GM21619 (cell line): ENCODE results near the gene RNASET2.
A peak's percentile ranks its signal among the peaks of the same experiment; 100 is the strongest.
"Not testable (repeated sequence)": the region's sequence is repeated elsewhere in the genome, so short reads cannot be mapped to it uniquely, and the experiment has no call there.

Source experiments
- ATAC-seq: cut with Tn5 transposase; IDR thresholded peaks from one replicate; pipeline ENCODE4 v1.9.1; 2021; ENCODE audit not compliant: unreplicated experiment

Gene RNASET2

DNA sequence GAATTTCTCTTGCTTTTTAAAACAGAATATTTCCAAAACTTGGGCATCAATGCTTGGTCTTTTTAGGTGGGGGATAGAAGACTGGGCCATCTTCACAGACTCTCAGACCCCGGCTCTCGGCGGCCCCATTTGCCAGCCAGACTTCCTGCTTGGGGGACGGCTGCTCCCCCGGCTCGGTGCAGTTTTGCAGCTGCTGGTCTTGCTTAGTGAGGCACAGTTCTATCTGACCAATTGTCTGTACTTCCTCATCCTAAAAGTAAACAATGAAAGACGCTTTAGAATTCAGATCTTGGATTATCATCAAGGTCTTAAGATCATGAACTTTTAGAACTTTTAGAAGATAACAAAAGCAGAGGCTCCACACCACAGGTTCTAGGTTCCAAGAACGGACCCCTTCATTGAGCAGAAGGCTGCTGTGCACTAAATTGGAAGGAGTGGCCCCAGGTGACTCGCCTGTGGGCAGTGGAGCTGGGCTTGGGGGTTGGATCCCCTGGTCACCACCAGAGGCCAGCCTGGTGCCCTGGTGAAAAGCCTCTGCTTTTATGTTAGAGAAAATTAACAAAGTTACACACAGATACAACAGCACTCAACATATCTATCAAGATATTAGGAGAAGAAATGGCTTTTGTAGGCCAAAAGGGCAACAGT, 26.7 kb downstream of the RNASET2 start:
- no peak for ATAC-seq

DNA sequence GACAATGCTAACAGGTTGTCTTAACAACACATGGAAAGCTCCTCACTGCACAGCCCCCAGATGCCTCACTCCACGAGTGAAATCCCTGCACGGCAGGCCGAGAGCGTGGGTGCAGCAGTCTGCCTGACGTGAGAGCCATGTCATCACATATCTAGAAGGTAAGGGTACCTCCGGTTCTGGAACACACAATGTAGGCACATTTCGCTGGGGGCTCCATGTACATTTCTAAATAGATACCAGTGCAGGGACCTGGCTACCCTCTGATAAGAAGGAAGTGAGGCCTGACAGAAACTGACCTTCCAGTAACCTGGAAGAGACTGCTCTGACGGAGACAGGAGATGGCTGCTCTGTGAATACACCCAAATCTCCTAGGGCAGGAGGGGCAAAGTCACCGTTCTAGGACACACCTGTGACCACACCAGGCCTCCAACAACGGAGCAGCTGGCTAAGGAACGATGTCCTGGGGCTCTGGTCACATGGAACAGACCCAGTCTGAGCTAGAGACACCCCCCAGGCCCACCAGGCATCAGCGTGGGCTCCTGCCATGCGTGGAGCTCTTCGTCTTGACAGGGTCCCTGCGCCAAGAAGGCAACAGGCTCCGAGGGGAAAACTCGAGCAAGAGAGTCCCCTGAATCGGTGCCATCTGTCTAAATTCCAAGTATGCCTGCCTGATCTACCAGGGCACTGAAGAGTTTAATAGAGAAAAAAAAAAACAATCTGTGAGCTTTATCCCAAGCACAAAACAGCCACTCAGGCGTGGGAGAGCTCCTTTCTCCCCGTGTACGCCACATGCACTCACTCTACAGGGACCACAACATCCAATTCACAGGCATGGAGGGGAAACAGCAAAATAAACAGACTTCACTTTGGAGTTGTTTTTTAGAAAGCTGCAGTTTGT, 27.5 kb downstream of the RNASET2 start:
- ATAC-seq: no peak

DNA sequence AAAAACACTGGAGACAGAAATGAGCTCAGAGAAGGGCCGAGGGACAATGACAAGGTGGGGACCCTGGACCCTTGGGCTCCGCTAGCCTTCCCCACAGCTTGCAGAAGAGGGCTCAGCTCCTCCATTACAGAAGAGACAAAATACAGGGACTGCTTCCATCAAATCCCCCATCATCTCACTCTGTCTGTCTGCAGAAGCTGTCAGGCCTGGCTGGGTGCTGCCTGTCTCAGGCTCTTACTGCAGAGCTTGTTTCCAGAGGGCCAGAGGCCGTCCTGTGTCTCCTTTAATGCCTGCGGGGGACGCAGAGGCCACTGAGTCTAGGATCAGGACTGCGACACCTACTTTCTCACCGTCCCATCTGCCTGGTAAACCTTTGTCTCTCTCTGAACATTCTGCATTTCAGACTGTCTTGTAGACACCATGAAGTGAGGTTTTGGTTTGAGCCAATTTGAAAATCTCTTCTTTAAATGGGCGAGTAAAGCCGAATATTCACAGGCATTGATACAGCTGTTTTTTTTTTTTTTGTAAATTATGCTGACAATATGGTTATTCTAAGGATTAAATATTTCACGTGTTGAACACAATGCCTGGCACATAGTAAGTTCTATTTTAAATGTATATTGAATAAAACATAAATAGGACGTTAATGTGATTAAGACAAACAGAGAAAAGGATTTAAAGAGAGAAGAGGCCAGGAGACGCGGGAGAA, 28.3 kb downstream of the RNASET2 start:
- ATAC-seq: no peak

- ATAC-seq: no peak
Observed at GRCh38 chr6:166927240-166927934, 29.0 kb downstream of the RNASET2 start.

GRCh38 chr6:166926748-166927147, 29.6 kb downstream of the RNASET2 start:
- ATAC-seq: no peak

GRCh38 chr6:166925141-166925996, 31.0 kb downstream of the RNASET2 start:
- no peak for ATAC-seq

GRCh38 chr6:166924531-166924930, 31.8 kb downstream of the RNASET2 start:
- ATAC-seq: no peak

DNA sequence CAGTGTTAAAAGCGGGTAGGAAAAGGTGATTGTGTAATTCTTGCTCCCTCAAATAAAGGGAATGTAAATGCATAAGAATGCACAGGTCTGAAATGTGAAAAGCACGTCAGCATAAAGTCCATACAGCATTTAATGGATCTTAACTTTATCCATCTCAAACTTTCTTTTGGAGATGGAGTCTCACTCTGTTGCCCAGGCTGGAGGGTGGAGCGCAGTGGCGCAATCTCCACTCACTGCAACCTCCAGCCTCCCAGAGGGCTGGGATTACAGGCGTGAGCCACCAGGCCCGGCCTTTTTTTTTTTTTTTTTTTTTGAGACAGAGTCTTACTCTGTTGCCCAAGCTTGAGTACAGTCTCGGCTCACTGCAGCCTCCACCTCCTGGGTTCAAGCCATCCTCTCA, 33.4 kb downstream of the RNASET2 start:
- no peak for ATAC-seq

GRCh38 chr6:166921570-166921969, 34.8 kb downstream of the RNASET2 start:
- no peak for ATAC-seq

- no peak for ATAC-seq
Observed at GRCh38 chr6:166916824-166917223, 39.5 kb downstream of the RNASET2 start.

DNA sequence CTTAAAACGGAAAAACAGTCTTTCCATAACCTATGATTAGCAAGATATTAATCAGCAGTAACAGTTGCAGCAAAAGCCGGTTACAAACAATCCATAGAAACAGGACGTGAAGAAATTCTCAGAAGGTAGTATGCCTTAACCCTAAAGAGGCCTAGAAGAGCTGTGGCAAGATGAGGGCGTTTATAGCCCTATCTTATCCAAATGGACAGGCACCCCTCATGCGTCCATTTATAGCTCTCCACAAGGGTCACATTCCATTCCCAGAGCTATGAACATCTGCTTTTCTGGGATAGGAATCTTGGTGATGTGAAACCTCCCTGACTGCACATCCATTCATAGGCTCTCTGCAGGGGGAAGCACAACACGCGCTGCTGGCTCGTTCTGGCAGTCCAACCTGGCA, 40.9 kb downstream of the RNASET2 start:
- not testable (repeated sequence) for ATAC-seq

DNA sequence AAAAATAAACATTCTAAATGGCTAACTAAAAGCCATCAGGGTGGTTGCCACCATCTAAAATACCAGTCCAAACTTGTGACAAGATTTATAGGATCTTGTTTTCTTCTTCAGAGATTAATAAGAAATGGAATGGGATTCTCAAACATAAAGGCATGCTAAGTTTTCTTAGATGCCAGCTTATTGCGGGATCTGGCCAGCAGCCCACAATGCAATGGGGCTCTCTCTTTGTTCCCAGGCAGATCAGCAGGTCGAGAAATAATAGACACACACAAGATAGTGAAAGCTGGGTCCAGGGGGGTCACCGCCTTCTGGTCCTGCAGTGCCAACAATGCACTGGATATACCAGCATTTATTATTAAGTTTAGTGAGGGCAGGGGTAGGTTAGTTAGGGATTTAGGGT, 41.4 kb downstream of the RNASET2 start:
- ATAC-seq: not testable (repeated sequence)

DNA sequence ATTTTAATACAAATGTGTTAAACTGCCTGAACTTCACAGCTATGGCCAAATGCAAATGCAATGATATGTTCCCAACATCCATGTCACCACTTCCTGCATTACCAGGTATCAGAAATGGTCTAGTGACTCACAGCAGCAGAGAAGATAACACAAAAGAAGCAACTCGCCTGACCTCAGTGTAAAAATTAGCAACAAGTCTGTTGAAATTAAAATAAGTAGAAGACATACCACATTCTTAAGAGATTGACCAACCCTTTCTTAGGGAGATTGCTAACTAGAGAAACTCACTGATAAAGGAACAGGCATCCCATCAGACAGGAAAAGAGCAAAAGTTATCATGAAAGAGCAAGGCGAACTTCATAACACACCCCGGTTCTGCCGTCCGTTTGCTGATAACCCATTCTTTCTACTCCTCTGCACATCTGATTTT, 45.1 kb downstream of the RNASET2 start:
- ATAC-seq: no peak

DNA sequence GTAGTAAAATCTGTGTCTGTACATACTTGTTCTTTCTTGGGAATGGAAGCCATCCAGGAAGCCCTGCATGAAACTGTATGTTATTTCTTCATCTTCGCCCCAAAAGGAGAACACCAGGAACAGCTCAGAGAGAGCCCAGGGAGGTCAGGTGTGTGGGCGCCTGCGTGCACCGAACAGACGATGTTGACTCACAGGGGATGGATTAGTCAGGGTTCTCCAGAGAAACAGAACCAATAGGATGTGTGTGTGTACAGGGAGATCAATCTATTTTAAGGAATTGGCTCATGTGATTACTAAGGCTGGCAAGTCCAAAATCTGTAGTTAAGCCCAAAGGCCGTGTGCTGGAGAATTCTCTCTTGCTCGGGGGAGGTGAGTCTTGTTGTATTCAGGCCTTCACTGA, 45.7 kb downstream of the RNASET2 start:
- ATAC-seq: no peak

DNA sequence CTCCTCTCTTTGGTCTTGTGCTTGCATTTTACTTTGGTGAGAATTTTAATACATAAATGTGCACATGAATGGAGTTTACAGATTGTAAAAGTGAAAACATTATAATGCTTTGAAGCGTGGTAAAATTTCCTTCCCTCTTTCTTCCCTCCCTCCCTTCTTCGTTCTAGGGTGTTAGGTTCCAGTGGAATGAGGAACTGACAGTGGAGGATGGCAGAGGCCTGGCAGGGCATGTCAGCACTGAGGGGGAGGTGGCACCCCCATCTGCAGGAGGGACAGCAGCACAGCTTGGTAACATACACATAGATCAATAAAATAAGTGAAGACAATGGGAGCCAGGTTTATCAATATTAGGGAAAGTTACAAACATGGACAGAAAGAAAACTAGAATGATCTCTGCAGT, 47.5 kb downstream of the RNASET2 start:
- ATAC-seq: no peak

GRCh38 chr6:166907871-166908806, 48.2 kb downstream of the RNASET2 start:
- no peak for ATAC-seq

DNA sequence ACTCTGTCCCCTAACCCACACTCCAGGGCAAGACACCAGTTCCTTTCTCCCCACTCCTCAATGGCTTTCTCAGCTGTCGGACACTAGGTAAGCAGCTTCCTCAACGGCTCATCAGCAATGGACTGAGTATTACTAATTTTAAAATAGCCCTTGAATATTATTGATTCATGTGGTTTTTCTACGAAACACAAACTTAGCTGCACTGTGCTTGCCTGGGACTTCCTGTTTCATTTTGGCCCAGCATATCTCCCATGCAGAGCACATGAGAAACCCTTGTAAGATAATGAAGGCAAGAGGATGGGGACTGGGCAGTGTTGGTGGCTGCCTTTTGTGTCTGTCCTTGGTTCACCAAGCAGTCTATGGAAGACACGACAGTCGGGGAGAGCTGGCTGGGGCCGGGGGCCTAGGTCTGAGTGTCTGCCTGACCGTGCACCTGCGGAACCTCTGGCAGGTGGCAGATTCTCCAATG, 48.9 kb downstream of the RNASET2 start:
- peak; percentile 88 for ATAC-seq

DNA sequence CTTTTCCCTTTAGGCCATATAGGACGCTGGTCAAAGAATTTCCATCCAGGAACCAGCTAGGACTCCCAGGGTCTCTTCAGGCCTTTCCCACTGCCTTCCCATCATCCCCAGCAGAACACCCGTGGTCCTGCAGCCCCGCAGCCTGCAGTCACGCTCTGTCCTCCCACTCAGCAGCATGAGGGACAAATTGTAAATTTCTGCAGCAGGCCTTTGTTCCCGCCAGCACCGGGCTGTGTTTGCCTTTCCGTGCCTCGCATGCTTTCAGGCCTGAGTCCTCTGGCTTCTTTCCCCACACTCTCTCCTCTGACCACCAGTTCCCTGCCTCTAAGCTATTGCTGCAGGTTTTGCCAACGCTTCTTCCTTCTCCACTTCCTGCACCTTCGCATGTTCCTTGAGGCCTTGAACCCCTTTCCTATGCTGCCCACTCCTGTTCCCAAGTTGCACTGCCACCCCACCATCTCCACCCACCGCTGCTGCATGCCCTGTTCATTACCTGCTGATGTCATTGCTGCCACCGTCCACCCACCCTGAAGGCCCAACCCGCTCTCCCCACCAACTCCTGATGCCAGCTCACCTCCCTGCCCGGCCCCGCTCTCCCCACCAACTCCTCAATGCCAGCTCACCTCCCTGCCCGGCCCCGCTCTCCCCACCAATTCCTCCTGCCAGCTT, 49.8 kb downstream of the RNASET2 start:
- no peak for ATAC-seq
